Measurements from ENCODE around the gene KDSR. TPM values are rescaled to one million over a fixed set of nuclear protein-coding genes. Genes with fewer than 3 reads are reported as not detected.

The KDSR gene
- total RNA-seq, 1 donor from 2014 or later = 87.7 TPM

DNA sequence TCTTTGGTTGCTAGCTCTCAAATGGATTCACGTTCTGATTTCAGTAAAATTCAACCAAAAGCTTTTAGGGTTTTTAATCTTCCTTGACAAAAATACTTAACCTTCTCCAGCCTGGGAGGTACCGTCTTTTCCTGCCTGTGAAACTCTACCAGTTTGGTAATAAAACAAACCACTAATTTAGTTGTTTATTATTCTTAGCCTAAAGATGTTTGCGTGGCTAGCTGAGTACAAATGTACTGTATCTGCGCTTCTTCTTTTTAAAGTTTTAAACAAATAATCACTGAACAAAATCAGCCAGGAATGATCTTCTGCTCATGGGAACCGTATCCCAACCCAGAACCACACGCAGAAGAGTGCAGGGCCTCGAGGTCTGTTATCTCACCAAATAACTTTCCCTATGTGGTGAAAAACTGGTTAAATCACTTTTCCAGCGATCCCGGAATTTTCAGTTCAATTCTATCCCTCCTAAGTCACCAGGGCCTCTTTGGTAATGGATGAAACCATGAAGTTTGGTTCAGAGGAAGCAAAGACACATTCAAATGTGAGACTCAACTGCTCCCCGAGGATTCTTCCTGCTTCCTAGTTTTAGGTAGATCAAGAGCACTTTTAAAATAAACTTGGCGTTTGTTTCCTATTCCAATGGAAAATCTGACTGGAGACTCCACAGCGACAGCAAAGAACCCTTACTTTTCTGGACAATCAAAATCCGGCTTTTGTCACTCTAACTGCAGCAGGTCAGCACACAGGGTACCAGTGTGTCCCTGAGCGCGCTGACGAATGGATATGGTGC lies 83.5 kb downstream of the KDSR start:
- H3K4me3 Mint-ChIP-seq (ENCODE audit: unreplicated experiment) = no peak overlapping the region
- peaks cover 2% of the 10 kb centered on the region for H3K36me3 Mint-ChIP-seq (ENCODE audit: unreplicated experiment)
- H3K4me1 Mint-ChIP-seq (ENCODE audit: unreplicated experiment) = no peaks in the 10 kb centered on the region
- H3K27me3 Mint-ChIP-seq (ENCODE audit: unreplicated experiment) = no peaks in the 10 kb centered on the region
- TF ChIP-seq, protein P1, sequence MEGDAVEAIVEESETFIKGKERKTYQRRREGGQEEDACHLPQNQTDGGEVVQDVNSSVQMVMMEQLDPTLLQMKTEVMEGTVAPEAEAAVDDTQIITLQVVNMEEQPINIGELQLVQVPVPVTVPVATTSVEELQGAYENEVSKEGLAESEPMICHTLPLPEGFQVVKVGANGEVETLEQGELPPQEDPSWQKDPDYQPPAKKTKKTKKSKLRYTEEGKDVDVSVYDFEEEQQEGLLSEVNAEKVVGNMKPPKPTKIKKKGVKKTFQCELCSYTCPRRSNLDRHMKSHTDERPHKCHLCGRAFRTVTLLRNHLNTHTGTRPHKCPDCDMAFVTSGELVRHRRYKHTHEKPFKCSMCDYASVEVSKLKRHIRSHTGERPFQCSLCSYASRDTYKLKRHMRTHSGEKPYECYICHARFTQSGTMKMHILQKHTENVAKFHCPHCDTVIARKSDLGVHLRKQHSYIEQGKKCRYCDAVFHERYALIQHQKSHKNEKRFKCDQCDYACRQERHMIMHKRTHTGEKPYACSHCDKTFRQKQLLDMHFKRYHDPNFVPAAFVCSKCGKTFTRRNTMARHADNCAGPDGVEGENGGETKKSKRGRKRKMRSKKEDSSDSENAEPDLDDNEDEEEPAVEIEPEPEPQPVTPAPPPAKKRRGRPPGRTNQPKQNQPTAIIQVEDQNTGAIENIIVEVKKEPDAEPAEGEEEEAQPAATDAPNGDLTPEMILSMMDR (IDR thresholded peaks at IDR 0.05) = no peak
- peaks cover 5% of the 10 kb centered on the region for H3K9me3 Mint-ChIP-seq (ENCODE audit: unreplicated experiment)
- DNase-seq (ENCODE audit: extremely low spot score, unreplicated experiment) = no peak
- no peak overlapping the region for H3K27ac Mint-ChIP-seq (ENCODE audit: unreplicated experiment)

DNA sequence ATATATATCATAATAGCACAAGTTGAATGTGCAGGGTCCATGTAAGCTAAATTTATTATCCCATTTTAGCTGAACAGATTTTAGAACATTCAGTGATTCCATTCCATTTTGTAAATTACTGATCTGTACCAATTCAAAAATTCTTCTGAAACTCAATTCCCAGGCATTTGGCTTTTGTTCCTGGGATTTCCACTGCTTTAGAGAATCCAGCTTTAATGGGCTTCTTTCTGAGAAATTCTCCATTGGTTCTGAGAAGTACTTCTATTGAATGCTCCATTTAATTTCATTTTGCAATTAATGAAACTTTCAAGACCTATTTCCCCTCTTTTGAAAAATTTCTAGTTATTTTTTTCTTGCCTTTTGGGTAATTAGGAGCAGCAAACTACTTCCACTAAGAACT lies 84.2 kb downstream of the KDSR start:
- Mint-ChIP-seq H3K4me3 (ENCODE audit: unreplicated experiment) (no peak overlapping the region), H3K27ac (ENCODE audit: unreplicated experiment) (no peak overlapping the region), H3K9me3 (ENCODE audit: unreplicated experiment) (peaks cover 5% of the 10 kb centered on the region), H3K4me1 (ENCODE audit: unreplicated experiment) (no peaks in the 10 kb centered on the region), H3K36me3 (ENCODE audit: unreplicated experiment) (peaks cover 2% of the 10 kb centered on the region), H3K27me3 (ENCODE audit: unreplicated experiment) (no peaks in the 10 kb centered on the region)
- no peak for DNase-seq (ENCODE audit: extremely low spot score, unreplicated experiment)
- TF ChIP-seq, protein P1 (IDR thresholded peaks at IDR 0.05) = no peak

Other genes with a start within 250 kb of the KDSR start
- gene BCL2, start 47.4 kb downstream of the KDSR start, total RNA-seq = 2.5 and 3.2 TPM in 2 replicates
- 59.1 and 64.5 TPM in 2 replicates for gene VPS4B, start 55.3 kb upstream of the KDSR start, total RNA-seq
- not detected in 2 replicates for gene SERPINB5, start 109.8 kb upstream of the KDSR start, total RNA-seq
- gene SERPINB12, start 175.2 kb upstream of the KDSR start, total RNA-seq = not detected in 2 replicates
- not detected in 2 replicates for gene SERPINB13, start 220.1 kb upstream of the KDSR start, total RNA-seq